Measurements from ENCODE around the gene RUFY1.
"Not testable (repeated sequence)": the region's sequence is repeated elsewhere in the genome, so short reads cannot be mapped to it uniquely, and the experiment has no call there.

The RUFY1 gene

GRCh38 chr5:179543275-179543674 is 7.1 kb upstream of the RUFY1 start:
- not testable (repeated sequence) for DNase-seq

GRCh38 chr5:179553006-179553405 is 2.7 kb downstream of the RUFY1 start:
- DNase-seq, result no peak

- DNase-seq, result peak; percentile 40
Measured at GRCh38 chr5:179553875-179554274, 3.5 kb downstream of the RUFY1 start.

GRCh38 chr5:179554981-179555380 is 4.6 kb downstream of the RUFY1 start:
- DNase-seq, result no peak

DNA sequence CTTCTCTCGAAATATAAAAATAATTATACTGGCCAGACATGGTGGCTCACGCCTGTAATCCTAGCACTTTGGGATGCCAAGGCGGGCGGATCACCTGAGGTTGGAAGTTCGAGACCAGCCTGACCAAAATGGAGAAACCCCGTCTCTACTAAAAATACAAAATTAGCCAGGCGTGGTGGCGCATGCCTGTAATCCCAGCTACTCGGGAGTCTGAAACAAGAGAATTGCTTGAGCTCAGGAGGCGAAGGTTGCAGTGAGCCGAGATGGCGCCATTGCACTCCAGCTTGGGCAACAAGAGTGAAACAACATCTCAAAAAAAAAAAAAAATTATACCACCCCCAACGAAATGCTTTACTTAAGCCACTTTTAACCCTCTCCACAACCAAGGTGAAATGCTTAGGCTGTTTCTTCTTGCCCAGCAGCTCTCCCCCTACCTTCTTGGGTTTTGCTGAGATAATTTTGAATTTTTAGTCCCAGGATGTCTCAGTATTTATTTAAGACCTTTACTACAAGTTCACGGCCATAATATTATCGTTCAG is 8.0 kb downstream of the RUFY1 start:
- DNase-seq, result not testable (repeated sequence)

- peak; percentile 31 for DNase-seq
Measured at GRCh38 chr5:179558932-179559283, 8.6 kb downstream of the RUFY1 start.

- DNase-seq, result peak; percentile 99
Measured at GRCh38 chr5:179559284-179560252, 9.2 kb downstream of the RUFY1 start.

GRCh38 chr5:179564526-179564925 is 14.2 kb downstream of the RUFY1 start:
- no peak for DNase-seq

- DNase-seq, result no peak
Measured at GRCh38 chr5:179568721-179569120, 18.4 kb downstream of the RUFY1 start.

DNA sequence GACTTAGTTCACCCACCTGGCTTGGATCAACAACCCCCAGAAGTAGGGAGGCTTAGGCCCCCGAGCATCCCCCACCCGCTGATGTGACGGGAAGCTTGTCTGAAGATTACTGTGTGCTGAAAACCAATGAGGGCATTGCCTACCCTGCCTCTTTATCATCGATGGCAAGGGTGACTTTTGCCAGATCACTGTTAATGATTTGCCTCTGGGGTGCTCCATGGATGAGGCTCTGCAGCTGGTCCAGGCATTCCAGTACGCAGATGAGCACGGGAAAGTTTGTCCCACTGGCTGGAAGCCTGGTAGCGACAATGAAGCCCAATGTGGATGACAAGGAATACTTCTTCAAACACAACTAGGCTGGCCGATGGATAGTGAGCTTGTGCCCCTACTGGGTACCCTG is 22.0 kb downstream of the RUFY1 start:
- no peak for DNase-seq

GRCh38 chr5:179577286-179577960 is 27.1 kb downstream of the RUFY1 start:
- no peak for DNase-seq

DNA sequence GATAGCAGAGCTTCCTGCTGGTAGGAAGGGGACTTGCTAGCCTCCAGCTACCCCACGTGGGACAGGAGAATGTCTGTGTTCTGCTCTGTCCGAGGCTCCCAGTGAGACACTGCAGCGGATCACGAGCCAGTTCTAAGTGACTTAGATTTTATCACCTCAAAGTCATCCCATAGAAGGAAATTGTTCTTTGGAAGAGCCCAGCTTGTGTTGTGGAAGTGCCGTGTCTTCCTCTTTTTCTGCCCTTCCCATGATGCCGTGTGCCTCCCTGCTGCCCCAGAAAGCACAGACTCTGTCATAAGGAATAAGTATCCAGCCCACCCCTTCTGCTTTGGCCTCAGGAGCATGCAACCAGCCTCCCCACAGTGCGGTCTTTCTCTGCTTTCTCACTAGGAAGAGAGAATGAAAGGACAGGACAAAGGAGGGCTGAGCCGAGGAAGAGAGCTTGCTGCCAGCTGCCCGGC is 35.6 kb downstream of the RUFY1 start:
- no peak for DNase-seq

GRCh38 chr5:179588166-179588565 is 37.8 kb downstream of the RUFY1 start:
- DNase-seq, result no peak

GRCh38 chr5:179595916-179596315 is 45.6 kb downstream of the RUFY1 start:
- DNase-seq, result no peak

DNA sequence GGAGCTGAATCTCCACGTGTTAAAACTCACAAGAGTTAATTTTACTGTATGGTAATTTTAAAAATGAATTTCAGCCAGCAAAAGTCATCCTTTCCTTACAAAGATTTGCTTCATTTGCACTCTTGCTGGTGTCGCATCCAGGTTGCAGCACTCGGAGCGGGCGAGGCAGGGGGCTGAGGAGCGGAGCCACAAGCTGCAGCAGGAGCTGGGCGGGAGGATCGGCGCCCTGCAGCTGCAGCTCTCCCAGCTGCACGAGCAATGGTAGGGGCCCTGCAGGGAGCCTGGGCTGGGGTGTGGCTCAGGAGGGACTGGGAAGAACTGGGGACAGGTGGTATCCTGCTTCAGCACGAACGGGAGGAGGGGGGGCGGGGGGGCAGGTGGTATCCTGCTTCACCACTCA is 46.1 kb downstream of the RUFY1 start:
- DNase-seq, result no peak

- DNase-seq, result no peak
Measured at GRCh38 chr5:179599100-179599499, 48.7 kb downstream of the RUFY1 start.

DNA sequence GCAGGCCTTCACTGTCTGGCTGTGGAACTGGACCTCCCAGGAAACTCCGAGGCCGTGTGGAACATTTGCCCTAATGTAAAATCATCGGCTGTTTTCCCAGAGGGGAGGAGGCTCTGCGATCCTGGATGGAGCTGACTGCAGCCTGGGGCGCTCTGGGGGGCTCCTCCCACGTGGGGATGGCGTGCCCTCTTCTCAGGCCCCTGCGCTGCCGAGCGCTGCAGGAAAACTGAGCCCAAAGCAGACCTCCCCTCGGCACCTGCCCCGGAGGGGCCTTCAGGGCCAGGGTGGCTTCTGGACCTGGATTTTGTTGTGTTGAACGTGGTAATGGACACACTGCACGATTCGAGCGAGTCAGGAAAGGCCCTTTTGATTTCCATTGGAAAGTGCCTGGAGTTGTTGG is 49.2 kb downstream of the RUFY1 start:
- no peak for DNase-seq

- DNase-seq, result no peak
Measured at GRCh38 chr5:179599973-179600372, 49.6 kb downstream of the RUFY1 start.

- no peak for DNase-seq
Measured at GRCh38 chr5:179601871-179602625, 51.7 kb downstream of the RUFY1 start.

- DNase-seq, result no peak
Measured at GRCh38 chr5:179603308-179603707, 53.0 kb downstream of the RUFY1 start.

GRCh38 chr5:179605026-179605833 is 54.9 kb downstream of the RUFY1 start:
- no peak for DNase-seq
